ENCODE measurements around the gene TAX1BP3. TPM values are rescaled to one million over a fixed set of nuclear protein-coding genes. Genes with fewer than 3 reads are reported as not detected.

TAX1BP3 gene
- total RNA-seq, 2 donors from 2014 or later = 69.6 to 86.8 TPM

GRCh38 chr17:3692346-3692745, 24.0 kb upstream of the TAX1BP3 start:
- no peak overlapping the region for H3K27ac ChIP-seq (ENCODE audit: low read depth, low read length)
- H3K4me1 Mint-ChIP-seq = no peaks in the 10 kb centered on the region
- peaks cover 40% of the 10 kb centered on the region for H3K27me3 Mint-ChIP-seq (ENCODE audit: insufficient read depth)
- no peaks in the 10 kb centered on the region for H3K4me1 ChIP-seq (ENCODE audit: control insufficient read depth, insufficient read depth, low read length)
- no peaks in the 10 kb centered on the region for H3K9me3 ChIP-seq (ENCODE audit: control insufficient read depth, low read length)
- WGBS, 2 experiments (ENCODE audit: insufficient coverage in 1 of 2, insufficient read length in 1 of 2) = 94 to 96% methylated on average over 5 to 9 of the region's 9 CpGs
- TF ChIP-seq, protein P1, sequence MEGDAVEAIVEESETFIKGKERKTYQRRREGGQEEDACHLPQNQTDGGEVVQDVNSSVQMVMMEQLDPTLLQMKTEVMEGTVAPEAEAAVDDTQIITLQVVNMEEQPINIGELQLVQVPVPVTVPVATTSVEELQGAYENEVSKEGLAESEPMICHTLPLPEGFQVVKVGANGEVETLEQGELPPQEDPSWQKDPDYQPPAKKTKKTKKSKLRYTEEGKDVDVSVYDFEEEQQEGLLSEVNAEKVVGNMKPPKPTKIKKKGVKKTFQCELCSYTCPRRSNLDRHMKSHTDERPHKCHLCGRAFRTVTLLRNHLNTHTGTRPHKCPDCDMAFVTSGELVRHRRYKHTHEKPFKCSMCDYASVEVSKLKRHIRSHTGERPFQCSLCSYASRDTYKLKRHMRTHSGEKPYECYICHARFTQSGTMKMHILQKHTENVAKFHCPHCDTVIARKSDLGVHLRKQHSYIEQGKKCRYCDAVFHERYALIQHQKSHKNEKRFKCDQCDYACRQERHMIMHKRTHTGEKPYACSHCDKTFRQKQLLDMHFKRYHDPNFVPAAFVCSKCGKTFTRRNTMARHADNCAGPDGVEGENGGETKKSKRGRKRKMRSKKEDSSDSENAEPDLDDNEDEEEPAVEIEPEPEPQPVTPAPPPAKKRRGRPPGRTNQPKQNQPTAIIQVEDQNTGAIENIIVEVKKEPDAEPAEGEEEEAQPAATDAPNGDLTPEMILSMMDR (conservative IDR thresholded peaks at IDR 0.05) = peak; percentile 16
- H3K9ac ChIP-seq (ENCODE audit: extremely low read depth, low read length, poor library complexity, severe bottlenecking) = no peak overlapping the region
- H3K9me3 Mint-ChIP-seq = peaks cover 3% of the 10 kb centered on the region
- no peaks in the 10 kb centered on the region for H3K36me3 Mint-ChIP-seq (ENCODE audit: low read depth)
- no peak overlapping the region for H3K4me3 Mint-ChIP-seq
- H3K36me3 ChIP-seq (ENCODE audit: control insufficient read depth, insufficient read depth, low read length) = no peaks in the 10 kb centered on the region
- H3K4me3 ChIP-seq (ENCODE audit: low read length) = no peak overlapping the region
- DNase-seq = peak; percentile 80
- peaks cover 37% of the 10 kb centered on the region for H3K27me3 ChIP-seq (ENCODE audit: control insufficient read depth, insufficient read depth, low read length, poor library complexity, severe bottlenecking)
- H3K27ac Mint-ChIP-seq = no peak overlapping the region

DNA sequence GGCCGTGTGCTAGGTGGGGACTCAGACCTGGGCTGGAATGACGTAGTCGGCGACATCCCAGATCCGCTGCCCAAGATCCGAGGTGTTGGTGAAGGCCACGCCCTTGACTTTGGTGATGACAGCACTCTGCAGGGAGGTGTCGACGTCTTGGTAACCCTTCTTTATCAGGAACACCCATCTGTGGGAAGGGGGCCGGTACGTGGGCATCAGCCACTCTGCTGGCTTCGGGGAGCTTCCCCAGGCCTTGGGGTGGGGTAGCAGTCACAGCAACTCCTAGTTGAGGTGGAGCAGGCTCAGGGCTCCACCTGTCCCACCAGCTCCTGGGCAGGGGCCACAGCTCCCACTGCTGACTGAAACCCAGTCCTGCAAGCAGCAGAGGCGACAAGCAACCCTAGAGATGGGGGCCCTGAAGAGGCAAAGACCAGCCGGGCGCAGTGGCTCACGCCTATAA, 23.3 kb upstream of the TAX1BP3 start:
- no peak overlapping the region for H3K27ac Mint-ChIP-seq
- H3K4me3 ChIP-seq (ENCODE audit: low read length) = no peak overlapping the region
- H3K36me3 ChIP-seq (ENCODE audit: control insufficient read depth, insufficient read depth, low read length) = no peaks in the 10 kb centered on the region
- H3K4me3 Mint-ChIP-seq = no peak overlapping the region
- peaks cover 30% of the 10 kb centered on the region for H3K27me3 ChIP-seq (ENCODE audit: control insufficient read depth, insufficient read depth, low read length, poor library complexity, severe bottlenecking)
- H3K27me3 Mint-ChIP-seq (ENCODE audit: insufficient read depth) = peaks cover 33% of the 10 kb centered on the region
- H3K36me3 Mint-ChIP-seq (ENCODE audit: low read depth) = no peaks in the 10 kb centered on the region
- 87 to 89% methylated on average over 8 to 16 of the region's 16 CpGs for WGBS, 2 experiments (ENCODE audit: insufficient coverage in 1 of 2, insufficient read length in 1 of 2)
- no peaks in the 10 kb centered on the region for H3K4me1 ChIP-seq (ENCODE audit: control insufficient read depth, insufficient read depth, low read length)
- DNase-seq = peak; percentile 89
- no peak overlapping the region for H3K9ac ChIP-seq (ENCODE audit: extremely low read depth, low read length, poor library complexity, severe bottlenecking)
- no peak overlapping the region for H3K27ac ChIP-seq (ENCODE audit: low read depth, low read length)
- H3K4me1 Mint-ChIP-seq = no peaks in the 10 kb centered on the region
- H3K9me3 ChIP-seq (ENCODE audit: control insufficient read depth, low read length) = no peaks in the 10 kb centered on the region
- no peaks in the 10 kb centered on the region for H3K9me3 Mint-ChIP-seq
- TF ChIP-seq, protein P1 (conservative IDR thresholded peaks at IDR 0.05) = peak; percentile 56

- TF ChIP-seq, protein P1 (conservative IDR thresholded peaks at IDR 0.05) = no peak
- WGBS, 2 experiments (ENCODE audit: insufficient coverage in 1 of 2, insufficient read length in 1 of 2) = 83 to 93% methylated on average over 9 to 22 of the region's 22 CpGs
- H3K36me3 ChIP-seq (ENCODE audit: control insufficient read depth, insufficient read depth, low read length) = no peaks in the 10 kb centered on the region
- Mint-ChIP-seq H3K36me3 (ENCODE audit: low read depth) (no peaks in the 10 kb centered on the region), H3K4me3 (no peak overlapping the region), H3K27ac (no peak overlapping the region), H3K4me1 (no peaks in the 10 kb centered on the region), H3K27me3 (ENCODE audit: insufficient read depth) (peaks cover 20% of the 10 kb centered on the region), H3K9me3 (no peaks in the 10 kb centered on the region)
- H3K9me3 ChIP-seq (ENCODE audit: control insufficient read depth, low read length) = no peaks in the 10 kb centered on the region
- no peak overlapping the region for H3K27ac ChIP-seq (ENCODE audit: low read depth, low read length)
- H3K4me1 ChIP-seq (ENCODE audit: control insufficient read depth, insufficient read depth, low read length) = no peaks in the 10 kb centered on the region
- peaks cover 15% of the 10 kb centered on the region for H3K27me3 ChIP-seq (ENCODE audit: control insufficient read depth, insufficient read depth, low read length, poor library complexity, severe bottlenecking)
- H3K9ac ChIP-seq (ENCODE audit: extremely low read depth, low read length, poor library complexity, severe bottlenecking) = no peak overlapping the region
- H3K4me3 ChIP-seq (ENCODE audit: low read length) = no peak overlapping the region
- DNase-seq = peak; percentile 71
Observed at GRCh38 chr17:3690094-3690715, 21.8 kb upstream of the TAX1BP3 start.
